ENCODE data around the gene TUBGCP6.

DNA sequence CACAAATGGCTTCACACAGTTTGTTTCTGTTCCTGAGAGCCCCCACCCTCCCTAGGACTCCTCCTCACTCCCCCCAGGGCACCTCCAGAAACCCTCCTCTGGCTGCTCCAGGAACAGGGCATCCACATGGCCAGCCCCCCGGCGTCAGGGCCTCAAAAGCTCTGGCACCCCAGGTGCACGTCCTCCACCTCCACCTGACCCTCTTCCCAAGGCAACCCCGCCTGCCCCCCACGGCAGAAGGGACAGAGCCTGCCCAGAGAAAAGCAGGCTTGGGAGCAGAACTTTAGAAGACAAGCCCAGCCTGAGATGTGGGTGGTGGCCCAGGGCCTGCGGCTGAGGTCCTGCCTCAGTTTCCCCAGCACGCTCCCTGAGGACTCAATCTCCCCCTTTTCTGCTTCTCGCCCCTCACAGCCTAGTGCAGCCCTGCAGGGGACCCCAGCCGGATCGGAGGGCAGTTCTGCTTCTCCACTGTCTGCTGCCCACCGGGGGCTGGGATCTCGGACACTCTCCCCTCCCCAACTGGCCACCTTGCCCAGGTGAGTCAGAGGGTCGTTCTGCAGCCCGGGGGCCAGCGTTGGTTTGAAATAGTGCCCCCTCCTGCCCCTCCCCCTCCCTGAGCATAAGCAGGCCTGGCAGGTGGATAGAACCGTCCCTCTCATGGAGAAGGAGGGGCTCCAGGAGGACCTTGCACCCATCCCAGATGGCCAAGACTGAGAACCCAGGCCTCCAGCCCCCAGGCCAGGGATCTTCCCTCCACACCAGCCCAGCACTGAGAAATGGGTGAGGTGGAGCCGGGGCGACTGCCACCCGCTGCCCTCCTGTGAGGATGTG is 61.5 kb downstream of the TUBGCP6 start:
- no peak for TF ChIP-seq POLR2A (IDR thresholded peaks at IDR 0.05)
- TF ChIP-seq, protein P1, sequence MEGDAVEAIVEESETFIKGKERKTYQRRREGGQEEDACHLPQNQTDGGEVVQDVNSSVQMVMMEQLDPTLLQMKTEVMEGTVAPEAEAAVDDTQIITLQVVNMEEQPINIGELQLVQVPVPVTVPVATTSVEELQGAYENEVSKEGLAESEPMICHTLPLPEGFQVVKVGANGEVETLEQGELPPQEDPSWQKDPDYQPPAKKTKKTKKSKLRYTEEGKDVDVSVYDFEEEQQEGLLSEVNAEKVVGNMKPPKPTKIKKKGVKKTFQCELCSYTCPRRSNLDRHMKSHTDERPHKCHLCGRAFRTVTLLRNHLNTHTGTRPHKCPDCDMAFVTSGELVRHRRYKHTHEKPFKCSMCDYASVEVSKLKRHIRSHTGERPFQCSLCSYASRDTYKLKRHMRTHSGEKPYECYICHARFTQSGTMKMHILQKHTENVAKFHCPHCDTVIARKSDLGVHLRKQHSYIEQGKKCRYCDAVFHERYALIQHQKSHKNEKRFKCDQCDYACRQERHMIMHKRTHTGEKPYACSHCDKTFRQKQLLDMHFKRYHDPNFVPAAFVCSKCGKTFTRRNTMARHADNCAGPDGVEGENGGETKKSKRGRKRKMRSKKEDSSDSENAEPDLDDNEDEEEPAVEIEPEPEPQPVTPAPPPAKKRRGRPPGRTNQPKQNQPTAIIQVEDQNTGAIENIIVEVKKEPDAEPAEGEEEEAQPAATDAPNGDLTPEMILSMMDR (IDR thresholded peaks at IDR 0.05 in 4 of 5, conservative IDR thresholded peaks at IDR 0.05 in 1 of 5) = no peak

All from gastrocnemius medialis (tissue), 4 donors.